ENCODE data around the gene COL16A1.

The COL16A1 gene

DNA sequence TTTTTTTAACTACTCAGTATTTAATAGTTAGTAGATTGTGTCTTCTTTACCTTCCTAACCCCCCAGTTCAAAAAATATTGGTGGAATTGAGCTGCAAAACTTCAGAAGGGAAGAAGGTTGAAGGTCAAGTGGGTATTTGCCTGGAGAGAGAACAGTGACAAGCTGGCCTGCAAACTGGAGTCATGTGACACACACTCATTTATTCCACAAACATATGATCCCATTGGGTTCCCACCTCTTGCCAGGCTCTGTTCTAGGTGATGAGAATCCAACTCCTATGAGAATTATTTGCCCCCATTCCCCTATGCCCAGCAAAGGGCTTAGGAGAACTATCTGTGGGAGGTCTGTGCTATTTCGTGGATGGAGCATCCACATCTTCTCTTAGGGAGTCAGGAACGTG lies 55.6 kb downstream of the COL16A1 start:
- DNase-seq (ENCODE audit: low spot score): no peak

DNA sequence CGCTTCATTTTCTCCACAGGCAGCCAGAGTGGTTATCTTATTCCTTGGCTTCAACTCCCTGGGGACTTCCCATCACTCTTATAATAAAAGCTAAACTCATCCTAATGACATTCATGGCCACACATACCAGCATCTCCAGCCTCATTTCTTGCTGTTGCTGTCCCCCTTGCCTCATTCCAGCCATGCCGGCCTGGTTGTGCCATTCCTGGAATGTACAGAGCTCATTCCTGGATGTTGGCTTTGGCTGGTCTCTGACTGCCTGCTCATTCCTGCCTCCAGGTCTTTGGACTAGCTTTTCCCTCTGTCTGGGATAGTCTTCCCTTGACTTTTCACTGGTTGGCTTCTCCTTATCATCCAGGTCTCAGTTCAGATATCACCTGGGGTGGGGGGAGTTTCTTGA lies 56.7 kb downstream of the COL16A1 start:
- no peak for DNase-seq (ENCODE audit: low spot score)

DNA sequence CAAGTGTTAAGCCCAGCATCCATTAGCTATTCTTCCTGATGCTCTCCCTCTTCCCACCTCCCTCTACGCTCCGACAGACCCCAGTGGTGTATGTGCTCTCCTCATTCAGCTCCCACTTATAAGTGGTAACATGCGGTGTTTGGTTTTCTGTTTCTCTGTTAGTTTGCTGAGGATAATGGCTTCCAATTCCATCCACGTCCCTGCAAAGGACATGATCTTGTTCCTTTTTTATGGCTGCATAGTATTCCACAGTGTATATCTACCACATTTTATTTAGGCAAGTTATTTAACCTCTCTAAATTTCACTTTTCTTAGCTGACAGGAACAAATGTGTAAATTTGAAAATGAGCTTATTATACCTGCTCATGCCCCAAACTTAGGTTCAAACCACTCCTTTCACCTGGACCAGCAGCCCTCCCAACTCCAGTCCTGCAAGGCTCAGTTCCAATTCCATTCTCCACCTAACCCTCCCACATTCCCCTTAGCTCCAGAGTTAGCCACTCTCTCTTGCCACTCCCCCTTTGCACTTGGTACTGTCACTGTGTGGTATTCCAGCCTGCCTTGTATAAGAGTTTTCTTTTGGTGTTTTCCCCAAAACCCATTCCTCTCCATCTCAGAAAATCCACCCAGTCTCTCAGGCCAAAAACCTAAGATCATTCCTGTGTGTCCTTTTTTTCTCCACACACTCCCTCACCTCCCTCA lies 57.4 kb downstream of the COL16A1 start:
- DNase-seq (ENCODE audit: low spot score): no peak

DNA sequence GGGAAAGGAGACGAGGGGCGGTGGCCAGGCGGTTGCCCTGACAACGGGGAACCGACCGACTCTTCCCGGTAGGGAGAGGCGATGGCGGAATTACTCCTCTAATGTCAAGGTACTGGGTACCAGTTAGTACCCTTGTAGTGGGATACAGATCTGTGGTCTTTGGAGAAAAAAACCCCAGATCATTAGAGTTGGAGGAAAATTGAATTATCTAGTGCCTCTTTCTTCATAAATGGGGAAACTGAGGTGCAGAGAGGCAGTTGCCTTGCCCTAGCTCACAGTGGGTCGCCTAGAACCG lies 58.6 kb downstream of the COL16A1 start:
- no peak for DNase-seq (ENCODE audit: low spot score)

- peak; percentile 99 for DNase-seq (ENCODE audit: low spot score)
These were observed 59.1 kb downstream of the COL16A1 start, which contains the start of gene PEF1 for GRCh38 chr1:31644560-31645273. Gene PEF1 (minus strand): TSS chr1:31644876. CDS start chr1:31644864, 12 bp downstream.

DNA sequence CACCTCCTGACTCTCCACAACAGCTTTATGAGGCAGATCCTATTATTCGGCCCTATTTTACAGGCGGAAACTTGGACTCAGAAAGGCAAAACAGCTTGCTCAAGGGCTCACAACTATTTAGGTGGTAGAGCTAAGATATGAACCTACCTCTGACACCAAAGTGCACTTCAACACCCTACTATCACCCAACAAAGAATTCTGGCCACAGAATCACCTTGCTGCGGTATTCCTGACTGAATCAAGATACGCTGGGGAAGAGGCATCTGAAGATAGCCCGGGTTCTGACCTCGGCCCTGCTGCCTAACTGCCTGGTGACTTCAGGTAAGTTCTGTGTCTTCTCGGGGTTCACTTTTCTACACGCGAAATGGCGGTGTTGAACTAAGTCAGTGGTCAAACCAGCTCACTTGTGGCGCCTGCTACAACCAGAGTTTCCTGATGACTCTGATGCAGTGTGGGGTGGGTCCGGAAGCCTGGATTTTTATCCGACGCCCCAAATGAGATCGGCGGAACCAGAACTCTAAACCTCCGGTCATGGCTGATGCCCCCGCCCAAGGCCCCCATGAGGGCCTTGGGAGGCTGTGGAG lies 59.7 kb downstream of the COL16A1 start:
- no peak for DNase-seq (ENCODE audit: low spot score)

GRCh38 chr1:31642897-31643296 lies 60.9 kb downstream of the COL16A1 start:
- no peak for DNase-seq (ENCODE audit: low spot score)

- peak; percentile 67 for DNase-seq (ENCODE audit: low spot score)
These were observed 61.5 kb downstream of the COL16A1 start for GRCh38 chr1:31642366-31642765.

DNA sequence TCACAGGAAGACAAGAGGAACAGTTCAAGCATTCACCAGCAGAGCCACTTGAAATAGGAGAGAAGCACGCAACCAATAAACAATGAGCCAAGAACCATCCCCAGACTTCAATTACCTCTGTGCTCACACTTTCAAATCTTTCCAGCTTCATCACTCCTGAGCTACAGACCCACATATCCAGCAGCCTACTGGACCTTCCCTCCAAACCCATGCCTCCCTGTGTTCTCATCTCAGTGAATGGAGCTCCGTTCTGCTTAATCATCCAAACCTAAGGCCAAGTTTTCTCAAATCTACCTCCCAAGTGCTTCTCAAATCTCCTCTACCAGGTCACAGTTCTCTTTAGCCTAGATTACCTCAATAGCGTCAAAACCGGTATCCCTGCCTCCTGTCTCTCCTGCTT lies 62.9 kb downstream of the COL16A1 start:
- peak; percentile 18 for DNase-seq (ENCODE audit: low spot score)

- DNase-seq (ENCODE audit: low spot score): no peak
These were observed 63.6 kb downstream of the COL16A1 start for GRCh38 chr1:31640179-31640578.

- no peak for DNase-seq (ENCODE audit: low spot score)
These were observed 64.3 kb downstream of the COL16A1 start for GRCh38 chr1:31639543-31639942.

GRCh38 chr1:31637915-31638673 lies 65.7 kb downstream of the COL16A1 start:
- no peak for DNase-seq (ENCODE audit: low spot score)

DNA sequence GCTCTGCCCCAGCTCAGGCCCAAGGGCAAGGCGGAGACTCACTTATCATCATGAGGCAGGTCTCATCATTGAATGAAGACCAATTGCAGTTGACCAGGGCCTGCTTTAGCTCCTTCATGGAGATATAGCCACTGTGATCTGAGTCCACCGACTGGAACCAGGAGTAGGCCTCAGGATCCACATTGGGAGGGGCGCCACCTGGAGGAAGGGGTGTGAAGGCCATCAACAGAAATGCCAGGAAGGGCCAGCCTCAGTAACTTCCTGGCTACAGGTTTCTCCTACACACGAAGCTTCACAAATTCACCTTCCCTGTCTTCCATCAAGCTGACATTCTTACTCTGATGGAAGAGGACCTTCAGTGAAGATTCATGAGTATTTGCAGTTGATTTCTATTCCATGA lies 70.7 kb downstream of the COL16A1 start:
- peak; percentile 41 for DNase-seq (ENCODE audit: low spot score)

DNA sequence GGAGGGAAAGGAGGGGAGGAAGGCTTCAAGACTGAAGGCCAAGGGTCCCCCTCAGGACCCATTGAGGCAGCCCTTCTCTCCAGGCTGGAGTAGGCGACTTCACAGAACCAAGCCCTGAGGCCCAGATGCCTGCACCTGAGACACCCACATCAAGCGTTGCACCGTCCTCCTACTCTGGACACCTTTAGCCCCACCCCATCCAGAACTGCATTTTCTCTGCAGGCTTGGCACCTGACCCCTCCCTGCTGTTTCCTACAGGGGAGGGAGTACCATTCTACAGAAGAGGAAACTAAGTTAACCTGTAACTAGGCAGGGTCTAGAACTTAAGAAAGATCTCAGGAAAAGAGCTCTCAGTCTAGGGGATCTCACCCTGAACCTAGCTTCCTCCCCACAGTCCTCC lies 71.2 kb downstream of the COL16A1 start:
- DNase-seq (ENCODE audit: low spot score): no peak

DNA sequence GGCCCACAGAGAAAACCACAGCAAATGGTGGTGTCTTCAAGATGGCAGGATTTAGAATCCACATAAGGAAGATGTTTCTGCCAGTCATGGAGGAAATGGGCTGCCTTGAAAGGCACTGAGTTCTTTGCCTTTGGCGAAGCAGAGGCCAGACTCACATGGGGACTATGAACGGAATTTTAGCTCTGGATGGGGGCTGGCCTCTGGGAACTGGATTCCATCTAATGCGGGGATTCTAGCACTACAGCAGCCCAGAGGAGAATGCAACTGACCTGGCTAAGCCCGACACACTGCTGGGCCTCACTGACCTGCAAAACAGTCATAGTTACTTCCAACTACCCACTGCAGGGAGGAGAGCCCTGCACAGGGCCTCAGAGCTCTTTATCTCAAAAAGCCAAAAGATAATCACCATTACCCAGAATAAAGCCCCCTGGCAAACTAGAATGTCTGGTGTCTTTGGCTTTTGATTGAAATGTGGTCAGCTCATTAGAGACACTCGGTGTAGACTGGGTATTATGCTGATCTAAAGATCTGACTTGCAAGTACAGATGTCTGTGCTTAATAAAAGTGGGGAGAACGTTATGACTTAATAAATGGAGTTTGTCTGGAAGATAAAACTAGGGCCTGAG lies 74.8 kb downstream of the COL16A1 start:
- no peak for DNase-seq (ENCODE audit: low spot score)

- DNase-seq (ENCODE audit: low spot score): peak; percentile 93
These were observed 75.8 kb downstream of the COL16A1 start for GRCh38 chr1:31627930-31628559.

DNA sequence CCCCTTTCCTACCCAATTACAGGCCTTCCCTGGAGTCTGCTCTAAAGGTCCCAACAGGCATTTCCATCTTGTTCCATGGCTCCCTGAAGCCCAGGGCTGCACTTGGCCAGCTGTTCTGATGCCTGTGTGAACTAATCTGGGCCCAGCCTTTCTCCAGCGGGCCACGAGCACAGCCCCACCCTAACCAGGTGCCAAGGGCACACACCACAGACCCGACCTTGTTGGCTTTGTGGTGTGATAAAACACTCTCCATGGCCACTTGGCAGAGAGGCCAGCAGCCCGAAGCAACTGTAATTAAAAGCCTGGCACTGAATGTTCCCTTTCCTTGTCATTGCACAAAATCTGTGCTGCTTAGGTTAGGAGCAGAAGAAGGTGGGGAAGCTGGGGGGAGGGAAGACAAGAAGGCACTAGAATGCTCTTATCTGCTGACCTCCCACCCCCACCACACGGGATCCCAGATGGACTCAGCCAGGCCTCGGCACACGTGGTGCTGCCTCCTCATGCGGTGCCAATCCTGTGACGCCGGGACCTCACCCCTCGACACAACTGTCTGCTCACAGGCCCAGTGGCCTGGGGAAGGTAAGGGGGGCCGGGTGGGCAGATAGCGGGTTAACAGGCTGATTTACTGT lies 76.4 kb downstream of the COL16A1 start:
- DNase-seq (ENCODE audit: low spot score): peak; percentile 89

DNA sequence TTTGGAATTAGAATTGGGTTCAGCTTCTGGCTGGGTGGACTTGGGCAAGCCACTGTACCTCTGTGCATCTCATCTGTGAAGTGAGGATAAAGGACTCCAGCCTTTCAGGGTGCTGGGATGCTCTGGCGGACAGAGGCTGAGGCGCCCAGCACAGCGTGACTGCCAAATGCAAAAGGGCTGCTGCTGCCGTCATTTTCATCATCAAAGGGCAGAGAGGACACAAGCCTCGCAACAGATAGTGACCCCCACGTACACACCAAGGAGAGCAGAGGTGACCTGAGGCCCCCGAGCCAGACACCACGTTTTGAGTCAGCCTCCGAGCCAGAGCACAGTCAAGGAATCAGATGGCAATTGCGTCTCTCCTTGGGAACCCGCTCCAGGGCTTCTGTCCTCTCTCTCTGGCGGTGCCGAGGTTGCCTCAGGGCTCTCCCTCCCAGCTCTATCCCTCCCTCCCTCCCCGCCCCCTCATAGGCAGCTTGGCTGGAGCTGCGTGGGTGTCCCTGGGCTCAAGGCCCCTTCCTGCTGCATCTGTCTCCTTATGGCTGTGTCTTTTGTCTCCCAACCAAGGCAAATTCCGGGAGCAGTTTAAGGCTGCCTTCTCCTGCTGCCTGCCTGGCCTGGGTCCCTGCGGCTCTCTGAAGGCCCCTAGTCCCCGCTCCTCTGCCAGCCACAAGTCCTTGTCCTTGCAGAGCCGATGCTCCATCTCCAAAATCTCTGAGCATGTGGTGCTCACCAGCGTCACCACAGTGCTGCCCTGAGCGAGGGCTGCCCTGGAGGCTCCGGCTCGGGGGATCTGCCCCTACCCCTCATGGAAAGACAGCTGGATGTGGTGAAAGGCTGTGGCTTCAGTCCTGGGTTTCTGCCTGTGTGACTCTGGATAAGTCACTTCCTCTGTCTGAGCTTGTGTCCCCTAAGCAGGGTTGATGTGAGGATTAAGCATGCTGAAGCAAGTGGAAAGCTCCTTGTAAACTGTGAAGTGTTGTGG lies 77.3 kb downstream of the COL16A1 start:
- peak; percentile 34 for DNase-seq (ENCODE audit: low spot score)

DNA sequence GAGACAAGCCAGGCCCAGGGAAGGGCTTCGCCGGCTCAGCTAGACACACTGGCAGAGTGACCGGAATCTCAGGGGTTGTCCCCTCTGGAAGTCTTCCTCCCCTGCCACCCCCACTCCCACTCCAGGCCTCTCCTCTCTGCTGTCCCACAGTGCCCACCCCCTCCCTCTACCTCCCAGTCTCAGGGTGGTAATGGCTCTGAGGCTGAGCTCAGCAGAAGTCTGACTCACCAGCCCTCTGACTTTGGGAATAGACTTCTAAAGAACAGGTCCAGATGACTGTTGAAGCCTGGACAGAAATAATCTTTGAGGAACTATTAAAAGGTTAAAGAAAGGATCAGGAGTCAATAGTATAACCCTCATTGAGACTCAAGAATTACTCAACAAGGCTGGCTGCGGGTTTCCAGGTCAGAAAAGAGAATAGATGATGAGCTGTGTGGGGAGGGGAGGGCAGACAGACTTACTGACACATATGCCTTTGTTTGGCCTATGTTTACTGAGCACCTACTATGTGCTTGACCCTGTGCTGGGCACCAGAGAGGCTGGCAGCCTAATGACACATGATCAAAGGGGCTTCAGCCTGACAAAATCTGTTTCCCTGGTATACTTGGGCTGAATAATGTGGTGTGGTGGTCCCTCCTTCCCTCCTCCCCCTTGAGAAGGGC lies 78.1 kb downstream of the COL16A1 start:
- no peak for DNase-seq (ENCODE audit: low spot score)
